SK-N-SH (cell line): ENCODE measurements around the gene ANKRD39. TPM values are rescaled to one million over a fixed set of nuclear protein-coding genes. Genes with fewer than 3 reads are reported as not detected.
A peak's percentile ranks its signal among the peaks of the same experiment; 100 is the strongest.

ENCODE experiments used
- CTCF ChIA-PET: fragments of 300-600, 350-600 bp; formaldehyde crosslinking; extraction: SDS; loops from one replicate; lab custom pipeline; 2021; lab: Yijun Ruan, JAX
- POLR2A ChIA-PET: fragments of 350-600 bp; sonication (Branson Sonifier 250); formaldehyde crosslinking; extraction: SDS; loops from one replicate; lab custom pipeline; 2020; ENCODE audit warnings: antibody characterized with exemption, inconsistent platforms; lab: Yijun Ruan, JAX
- DNase-seq: peaks from one replicate; pipeline ENCODE4 v3.0.0; 2012
- H2AFZ ChIP-seq: fragments of 200-600 bp; sonication (generic); 2 replicates; pipeline ENCODE4 v1.8.1; 2016; ENCODE audit warnings: antibody characterized with exemption, mild to moderate bottlenecking, low read depth
- H3F3A ChIP-seq: fragments of 200-600 bp; sonication (generic); replicated peaks from 2 replicates; pipeline ENCODE3; 2016; ENCODE audit warnings: antibody characterized with exemption, mild to moderate bottlenecking; ENCODE audit not compliant: insufficient read depth
- H3K27ac ChIP-seq, 2 experiments: fragments of 200-500 bp in 1 of 2; fragments of 200-600 bp in 1 of 2; sonication (Bioruptor generic) in 1 of 2; sonication (generic), shearing (Covaris generic) in 1 of 2; 2 replicates each; pipeline versions ENCODE4 v1.5.1 to v1.6.1; 2014 to 2016; ENCODE audit warnings: low read depth in 2 of 2, inconsistent platforms in 1 of 2, low read length in 1 of 2, mild to moderate bottlenecking in 1 of 2, mixed read lengths in 1 of 2
- H3K27me3 ChIP-seq: fragments of 200-600 bp; sonication (generic), shearing (Covaris generic); 2 replicates; pipeline ENCODE4 v1.6.1; 2016; ENCODE audit warnings: mixed run types; ENCODE audit not compliant: insufficient read depth
- H3K36me3 ChIP-seq, 2 experiments: fragments of 200-500 bp in 1 of 2; fragments of 200-600 bp in 1 of 2; sonication (Bioruptor generic) in 1 of 2; sonication (generic) in 1 of 2; replicated peaks in 1 of 2; 2 replicates each; pipeline versions ENCODE3 to v1.5.1; 2014 to 2016; ENCODE audit warnings: low read length in 1 of 2, mild to moderate bottlenecking in 1 of 2; ENCODE audit not compliant: insufficient read depth in 2 of 2, control insufficient read depth in 1 of 2
- H3K4me1 ChIP-seq, 2 experiments: fragments of 200-500 bp in 1 of 2; fragments of 200-600 bp in 1 of 2; sonication (Bioruptor generic) in 1 of 2; sonication (generic), shearing (Covaris generic) in 1 of 2; 2 replicates each; pipeline versions ENCODE4 v1.5.1 to v1.6.1; 2014 to 2016; ENCODE audit warnings: low read depth in 1 of 2, low read length in 1 of 2, mixed run types in 1 of 2; ENCODE audit not compliant: insufficient read depth in 2 of 2, control insufficient read depth in 1 of 2
- H3K4me2 ChIP-seq: fragments of 200-600 bp; sonication (generic), shearing (Covaris generic); 2 replicates; pipeline ENCODE4 v1.6.1; 2017; ENCODE audit warnings: mixed run types
- H3K4me3 ChIP-seq, 2 experiments: fragments of 200-500 bp in 1 of 2; fragments of 200-600 bp in 1 of 2; sonication (Bioruptor generic) in 1 of 2; sonication (generic), shearing (Covaris generic) in 1 of 2; 2 replicates each; pipeline versions ENCODE4 v1.5.1 to v1.8.1; 2014 to 2016; ENCODE audit warnings: low read depth in 2 of 2, inconsistent platforms in 1 of 2, low read length in 1 of 2, mild to moderate bottlenecking in 1 of 2, mixed read lengths in 1 of 2, moderate library complexity in 1 of 2
- H3K79me2 ChIP-seq: fragments of 200-600 bp; sonication (generic); 2 replicates; pipeline ENCODE4 v1.8.1; 2017; ENCODE audit warnings: mild to moderate bottlenecking; ENCODE audit not compliant: insufficient read depth
- H3K9ac ChIP-seq: fragments of 200-600 bp; sonication (generic); 2 replicates; pipeline ENCODE4 v1.6.1; 2017; ENCODE audit warnings: mixed run types
- H3K9me2 ChIP-seq: fragments of 200-600 bp; sonication (generic); 2 replicates; pipeline ENCODE4 v1.6.1; 2017; ENCODE audit warnings: mixed run types
- H3K9me3 ChIP-seq: fragments of 200-600 bp; sonication (generic); 2 replicates; pipeline ENCODE4 v1.6.1; 2017; ENCODE audit warnings: mixed run types, mild to moderate bottlenecking, moderate library complexity
- H4K20me1 ChIP-seq: fragments of 200-600 bp; sonication (generic); 2 replicates; pipeline ENCODE4 v1.6.1; 2017; ENCODE audit warnings: mild to moderate bottlenecking, mixed run types; ENCODE audit not compliant: insufficient read depth
- CHD2 ChIP-seq: fragments of 150-350 bp; IDR thresholded peaks from 2 replicates; pipeline ENCODE4 v1.6.1; 2018; ENCODE audit warnings: low read length; ENCODE audit not compliant: partially characterized antibody
- CTCF ChIP-seq: fragments of 200-600 bp; sonication (generic); IDR thresholded peaks from 2 replicates; pipeline ENCODE4 v1.6.1; 2017; ENCODE audit warnings: antibody characterized with exemption, mild to moderate bottlenecking, moderate library complexity
- FOSL2 ChIP-seq: IDR thresholded peaks from 2 replicates; pipeline ENCODE4 v1.4.0; 2012; ENCODE audit warnings: low read depth, mild to moderate bottlenecking, moderate library complexity, borderline replicate concordance
- FOXJ3 ChIP-seq: sonication (generic); formaldehyde crosslinking; IDR thresholded peaks from 2 replicates; pipeline ENCODE4 v1.5.1; 2020; ENCODE audit warnings: mild to moderate bottlenecking, missing genetic modification reagents
- GABPA ChIP-seq: IDR thresholded peaks from 2 replicates; pipeline ENCODE4 v1.4.0; 2012; ENCODE audit warnings: low read depth, mild to moderate bottlenecking
- GATA2 ChIP-seq: sonication (generic); formaldehyde crosslinking; IDR thresholded peaks from 2 replicates; pipeline ENCODE4 v1.5.0; 2020; ENCODE audit warnings: mild to moderate bottlenecking, missing genetic modification reagents
- MXI1 ChIP-seq: IDR thresholded peaks from 2 replicates; pipeline ENCODE4 v1.6.1; 2012; ENCODE audit warnings: mild to moderate bottlenecking, low read depth, low read length, improper control_type of control experiment
- POLR2AphosphoS5 ChIP-seq: IDR thresholded peaks from 2 replicates; pipeline ENCODE4 v1.6.1; 2012; ENCODE audit warnings: low read depth, low read length
- RCOR1 ChIP-seq: fragments of 150-350 bp; IDR thresholded peaks from 2 replicates; pipeline ENCODE4 v1.6.1; 2017; ENCODE audit warnings: antibody characterized with exemption, low read length
- RFX5 ChIP-seq: IDR thresholded peaks from 2 replicates; pipeline ENCODE4 v1.6.1; 2012; ENCODE audit warnings: mild to moderate bottlenecking, improper control_type of control experiment, low read length
- RXRA ChIP-seq: IDR thresholded peaks from 2 replicates; pipeline ENCODE4 v1.4.0; 2012; ENCODE audit warnings: low read depth, mild to moderate bottlenecking, borderline replicate concordance
- TCF12 ChIP-seq: IDR thresholded peaks from 2 replicates; pipeline ENCODE4 v1.4.0; 2012
- YY1 ChIP-seq: IDR thresholded peaks from 2 replicates; pipeline ENCODE4 v1.4.0; 2012; ENCODE audit warnings: low read depth, mild to moderate bottlenecking
- WGBS: methylation state at CpG from one replicate; pipeline ENCODE4 v1.1.6; 2017; ENCODE audit warnings: low lambda C conversion rate; 5-methylcytosine and 5-hydroxymethylcytosine counted together
- polyA plus RNA-seq, 3 experiments: library from polyadenylated mRNA; depleted of rRNA; stranded (reverse); fragments of >200 nt; gene quantifications; 2 replicates each; pipeline ENCODE4 v1.2.3, GENCODE V29; 2012
- TF ChIP-seq, protein P1 (sequence below): IDR thresholded peaks from 2 replicates; pipeline ENCODE4 v1.4.0; 2012; ENCODE audit warnings: low read depth
- TF ChIP-seq, protein P2 (sequence below): IDR thresholded peaks from 2 replicates; pipeline ENCODE4 v1.4.0; 2012; ENCODE audit warnings: low read depth, borderline replicate concordance

The ANKRD39 gene
- polyA plus RNA-seq, 1 of the 3 experiments (the other 2 are of a cell fraction) = 11.8 TPM

GRCh38 chr2:96893289-96894150, 35.7 kb upstream of the ANKRD39 start:
- no peaks in the 10 kb centered on the region for H3K79me2 ChIP-seq
- peak overlapping the region in 1 of 2 experiments; percentile 56; a peak in 2 of 4 replicates for H3K27ac ChIP-seq
- no peaks in the 10 kb centered on the region for H3F3A ChIP-seq
- 74% methylated on average over 3 of the region's 16 CpGs for WGBS
- H3K9me3 ChIP-seq = no peaks in the 10 kb centered on the region
- DNase-seq = peak; percentile 69
- H4K20me1 ChIP-seq = no peaks in the 10 kb centered on the region
- no peak overlapping the region for H2AFZ ChIP-seq
- no peak for TF ChIP-seq RXRA
- peak; percentile 20; the same call in 1 of the 2 replicates for TF ChIP-seq RCOR1
- no peak for TF ChIP-seq MXI1
- TF ChIP-seq TCF12 = no peak
- no peak for TF ChIP-seq GATA2
- peak; percentile 29; the same call in 1 of the 2 replicates for TF ChIP-seq FOXJ3 (CRISPR knock-in tag)
- no peak for TF ChIP-seq POLR2AphosphoS5
- no peak for TF ChIP-seq CHD2
- TF ChIP-seq, protein P1, sequence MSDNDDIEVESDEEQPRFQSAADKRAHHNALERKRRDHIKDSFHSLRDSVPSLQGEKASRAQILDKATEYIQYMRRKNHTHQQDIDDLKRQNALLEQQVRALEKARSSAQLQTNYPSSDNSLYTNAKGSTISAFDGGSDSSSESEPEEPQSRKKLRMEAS = no peak
- TF ChIP-seq YY1 = no peak
- TF ChIP-seq RFX5 = no peak
- TF ChIP-seq, protein P2, sequence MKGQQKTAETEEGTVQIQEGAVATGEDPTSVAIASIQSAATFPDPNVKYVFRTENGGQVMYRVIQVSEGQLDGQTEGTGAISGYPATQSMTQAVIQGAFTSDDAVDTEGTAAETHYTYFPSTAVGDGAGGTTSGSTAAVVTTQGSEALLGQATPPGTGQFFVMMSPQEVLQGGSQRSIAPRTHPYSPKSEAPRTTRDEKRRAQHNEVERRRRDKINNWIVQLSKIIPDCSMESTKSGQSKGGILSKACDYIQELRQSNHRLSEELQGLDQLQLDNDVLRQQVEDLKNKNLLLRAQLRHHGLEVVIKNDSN = no peak
- TF ChIP-seq CTCF = no peak
- TF ChIP-seq GABPA = no peak
- no peak for TF ChIP-seq FOSL2
- H3K4me3 ChIP-seq = no peak overlapping the region
- ChIA-PET CTCF (interaction anchor here (1.1 to 2.5 kb wide), 6 partner anchors 18 to 219 kb away, joined by 3 to 8 read pairs (median 5); partner anchors contain the start of gene ANKRD39), POLR2A (no interaction called here)
- H3K4me1 ChIP-seq = peaks cover 0 to 55% of the 10 kb centered on the region in 2 experiments; a peak in 1 of 4 replicates
- H3K9ac ChIP-seq = no peak overlapping the region
- no peaks in the 10 kb centered on the region for H3K9me2 ChIP-seq
- H3K27me3 ChIP-seq = no peaks in the 10 kb centered on the region
- H3K36me3 ChIP-seq = no peaks in the 10 kb centered on the region
- H3K4me2 ChIP-seq = no peak overlapping the region
